ENCODE measurements around the gene C1GALT1. TPM values are rescaled to one million over a fixed set of nuclear protein-coding genes. Genes with fewer than 3 reads are reported as not detected.

Gene C1GALT1
- polyA plus RNA-seq, 3 donors: 12.5 to 47.7 (median 45.1) TPM

DNA sequence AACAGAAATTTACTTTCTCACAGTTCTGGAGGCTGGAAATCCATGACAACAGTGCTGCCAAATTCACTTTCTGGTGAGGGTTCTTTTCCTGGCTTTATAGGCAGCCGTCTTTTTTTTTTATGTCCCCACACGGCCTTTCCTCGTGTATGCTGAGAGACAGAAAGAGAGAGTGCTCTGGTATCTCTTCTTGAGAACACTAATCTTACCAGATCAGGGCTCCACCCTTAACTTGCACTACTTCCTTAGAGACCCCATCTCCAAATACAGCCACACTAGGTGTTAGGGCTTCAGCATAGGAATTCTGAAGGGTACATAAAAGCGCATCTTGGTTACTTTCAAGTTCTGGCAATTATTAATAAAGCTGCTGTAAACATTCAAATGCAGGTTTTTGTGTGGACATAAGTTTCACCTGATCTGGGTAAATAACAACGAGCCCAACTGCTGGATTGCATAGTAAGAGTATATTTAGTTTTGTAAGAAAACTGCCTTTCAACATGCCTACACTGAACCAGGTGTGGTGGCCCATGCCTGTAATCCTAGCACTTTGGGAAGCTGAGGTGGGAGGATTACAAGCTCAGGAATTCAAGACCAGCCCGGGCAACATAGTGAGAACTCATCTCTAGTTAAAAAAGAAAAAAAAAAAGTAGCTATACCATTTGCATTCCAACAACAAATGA lies 8.2 kb upstream of the C1GALT1 start:
- TF ChIP-seq, protein P1, sequence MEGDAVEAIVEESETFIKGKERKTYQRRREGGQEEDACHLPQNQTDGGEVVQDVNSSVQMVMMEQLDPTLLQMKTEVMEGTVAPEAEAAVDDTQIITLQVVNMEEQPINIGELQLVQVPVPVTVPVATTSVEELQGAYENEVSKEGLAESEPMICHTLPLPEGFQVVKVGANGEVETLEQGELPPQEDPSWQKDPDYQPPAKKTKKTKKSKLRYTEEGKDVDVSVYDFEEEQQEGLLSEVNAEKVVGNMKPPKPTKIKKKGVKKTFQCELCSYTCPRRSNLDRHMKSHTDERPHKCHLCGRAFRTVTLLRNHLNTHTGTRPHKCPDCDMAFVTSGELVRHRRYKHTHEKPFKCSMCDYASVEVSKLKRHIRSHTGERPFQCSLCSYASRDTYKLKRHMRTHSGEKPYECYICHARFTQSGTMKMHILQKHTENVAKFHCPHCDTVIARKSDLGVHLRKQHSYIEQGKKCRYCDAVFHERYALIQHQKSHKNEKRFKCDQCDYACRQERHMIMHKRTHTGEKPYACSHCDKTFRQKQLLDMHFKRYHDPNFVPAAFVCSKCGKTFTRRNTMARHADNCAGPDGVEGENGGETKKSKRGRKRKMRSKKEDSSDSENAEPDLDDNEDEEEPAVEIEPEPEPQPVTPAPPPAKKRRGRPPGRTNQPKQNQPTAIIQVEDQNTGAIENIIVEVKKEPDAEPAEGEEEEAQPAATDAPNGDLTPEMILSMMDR (IDR thresholded peaks at IDR 0.05): no peak
- Mint-ChIP-seq H3K27ac (no peak overlapping the region), H3K4me3 (no peak overlapping the region), H3K9me3 (peaks cover 5 to 23% (median 8%) of the 10 kb centered on the region in 7 donors), H3K36me3 (peaks cover 2 to 7% of the 10 kb centered on the region in 2 donors), H3K27me3 (ENCODE audit: low read depth in 3 of 3) (peaks cover 0 to 4% (median 0%) of the 10 kb centered on the region in 3 donors), H3K4me1 (peaks cover 16% of the 10 kb centered on the region)
- Histone ChIP-seq H3K4me1 (ENCODE audit: control insufficient read depth in 1 of 2, insufficient read depth in 2 of 2, low read length in 2 of 2) (peaks cover 11 to 17% of the 10 kb centered on the region in 2 donors), H3K9me3 (replicated peaks in 1 of 2; ENCODE audit: control insufficient read depth in 1 of 2, insufficient read depth in 1 of 2, low read length in 2 of 2) (peaks cover 0 to 4% of the 10 kb centered on the region in 2 donors), H3K4me2 (replicated peaks; ENCODE audit: extremely low read depth, low read length, poor library complexity, severe bottlenecking) (no peak overlapping the region), H3K4me3 (replicated peaks in 1 of 3; ENCODE audit: low read depth in 2 of 3, low read length in 3 of 3) (no peak overlapping the region), H3K79me2 (ENCODE audit: insufficient read depth, low read length) (no peaks in the 10 kb centered on the region), H3K36me3 (replicated peaks in 1 of 2; ENCODE audit: control insufficient read depth in 1 of 2, insufficient read depth in 2 of 2, low read length in 2 of 2) (no peaks in the 10 kb centered on the region), H4K20me1 (ENCODE audit: insufficient read depth, low read length) (no peaks in the 10 kb centered on the region), H3K9ac (ENCODE audit: insufficient read depth, low read length, poor library complexity, severe bottlenecking) (no peak overlapping the region), H3K27me3 (ENCODE audit: control insufficient read depth in 2 of 2, insufficient read depth in 2 of 2, low read length in 2 of 2) (no peaks in the 10 kb centered on the region), H2AFZ (ENCODE audit: insufficient read depth, low read depth, low read length, poor library complexity, severe bottlenecking) (no peak overlapping the region), H3K27ac (ENCODE audit: low read depth in 1 of 2, low read length in 2 of 2) (no peak overlapping the region)
- intact Hi-C loops (cut with micrococcal nuclease): loop anchor here in 1 of 2 donors (10.0 kb wide), 1 partner anchor 391 kb away; the partner anchor contains the start of gene MIOS
- no peak for DNase-seq
- WGBS (ENCODE audit: insufficient coverage): no CpG with 5 or more reads among the region's 6 CpGs

- H3K4me1 Mint-ChIP-seq: peaks cover 16% of the 10 kb centered on the region
- TF ChIP-seq, protein P1 (IDR thresholded peaks at IDR 0.05): no peak
These were observed 7.2 kb upstream of the C1GALT1 start for GRCh38 chr7:7175075-7175695.

More at GRCh38 chr7:7175075-7175695, 7.2 kb upstream of the C1GALT1 start:
- no peak overlapping the region for H3K27ac ChIP-seq (ENCODE audit: low read depth in 1 of 2, low read length in 2 of 2)
- DNase-seq: no peak
- H3K36me3 ChIP-seq (replicated peaks in 1 of 2; ENCODE audit: control insufficient read depth in 1 of 2, insufficient read depth in 2 of 2, low read length in 2 of 2): no peaks in the 10 kb centered on the region
- no peak overlapping the region for H3K4me3 ChIP-seq (replicated peaks in 1 of 3; ENCODE audit: low read depth in 2 of 3, low read length in 3 of 3)
- H3K27ac Mint-ChIP-seq: no peak overlapping the region
- no peaks in the 10 kb centered on the region for H4K20me1 ChIP-seq (ENCODE audit: insufficient read depth, low read length)
- intact Hi-C loops (cut with micrococcal nuclease): loop anchor here in 1 of 2 donors (10.0 kb wide), 1 partner anchor 390 kb away; the partner anchor contains the start of gene MIOS
- peaks cover 2 to 7% of the 10 kb centered on the region in 2 donors for H3K36me3 Mint-ChIP-seq
- peaks cover 4 to 21% (median 8%) of the 10 kb centered on the region in 7 donors for H3K9me3 Mint-ChIP-seq
- H2AFZ ChIP-seq (ENCODE audit: insufficient read depth, low read depth, low read length, poor library complexity, severe bottlenecking): no peak overlapping the region
- no peaks in the 10 kb centered on the region for H3K79me2 ChIP-seq (ENCODE audit: insufficient read depth, low read length)
- no peak overlapping the region for H3K9ac ChIP-seq (ENCODE audit: insufficient read depth, low read length, poor library complexity, severe bottlenecking)
- H3K4me1 ChIP-seq (ENCODE audit: control insufficient read depth in 1 of 2, insufficient read depth in 2 of 2, low read length in 2 of 2): peaks cover 11 to 17% of the 10 kb centered on the region in 2 donors
- WGBS (ENCODE audit: insufficient coverage): 92% methylated on average over 1 of the region's 2 CpGs
- H3K27me3 Mint-ChIP-seq (ENCODE audit: low read depth in 3 of 3): peaks cover 0 to 4% (median 0%) of the 10 kb centered on the region in 3 donors
- H3K9me3 ChIP-seq (replicated peaks in 1 of 2; ENCODE audit: control insufficient read depth in 1 of 2, insufficient read depth in 1 of 2, low read length in 2 of 2): peaks cover 0 to 4% of the 10 kb centered on the region in 2 donors
- no peak overlapping the region for H3K4me3 Mint-ChIP-seq
- no peaks in the 10 kb centered on the region for H3K27me3 ChIP-seq (ENCODE audit: control insufficient read depth in 2 of 2, insufficient read depth in 2 of 2, low read length in 2 of 2)
- H3K4me2 ChIP-seq (replicated peaks; ENCODE audit: extremely low read depth, low read length, poor library complexity, severe bottlenecking): no peak overlapping the region
